GM19397 (cell line): ENCODE measurements around the gene CTDP1.
"Not testable (repeated sequence)": the region's sequence is repeated elsewhere in the genome, so short reads cannot be mapped to it uniquely, and the experiment has no call there.

Experiments
- ATAC-seq: cut with Tn5 transposase; IDR thresholded peaks from one replicate; pipeline ENCODE4 v1.9.1; 2021; ENCODE audit warnings: mild to moderate bottlenecking, moderate library complexity; ENCODE audit not compliant: unreplicated experiment

Gene CTDP1

GRCh38 chr18:79720359-79720733, 40.7 kb downstream of the CTDP1 start:
- ATAC-seq = no peak

- ATAC-seq = no peak
Measured at GRCh38 chr18:79723036-79723435, 43.4 kb downstream of the CTDP1 start.

- no peak for ATAC-seq
Measured at GRCh38 chr18:79723628-79724027, 44.0 kb downstream of the CTDP1 start.

- ATAC-seq = no peak
Measured at GRCh38 chr18:79724299-79725080, 44.9 kb downstream of the CTDP1 start.

- no peak for ATAC-seq
Measured at GRCh38 chr18:79725486-79725885, 45.9 kb downstream of the CTDP1 start.

GRCh38 chr18:79726721-79727120, 47.1 kb downstream of the CTDP1 start:
- no peak for ATAC-seq

- no peak for ATAC-seq
Measured at GRCh38 chr18:79727211-79727610, 47.6 kb downstream of the CTDP1 start.

GRCh38 chr18:79728931-79729586, 49.5 kb downstream of the CTDP1 start:
- ATAC-seq = no peak

GRCh38 chr18:79729611-79730010, 50.0 kb downstream of the CTDP1 start:
- no peak for ATAC-seq

- no peak for ATAC-seq
Measured at GRCh38 chr18:79730804-79731203, 51.2 kb downstream of the CTDP1 start.

- not testable (repeated sequence) for ATAC-seq
Measured at GRCh38 chr18:79731881-79732720, 52.5 kb downstream of the CTDP1 start.

GRCh38 chr18:79732721-79733025, 53.1 kb downstream of the CTDP1 start:
- ATAC-seq = no peak

- no peak for ATAC-seq
Measured at GRCh38 chr18:79733135-79733701, 53.6 kb downstream of the CTDP1 start.

GRCh38 chr18:79733986-79734770, 54.6 kb downstream of the CTDP1 start:
- ATAC-seq = no peak

- ATAC-seq = no peak
Measured at GRCh38 chr18:79735071-79735980, 55.7 kb downstream of the CTDP1 start.

GRCh38 chr18:79736230-79736629, 56.6 kb downstream of the CTDP1 start:
- ATAC-seq = no peak

- no peak for ATAC-seq
Measured at GRCh38 chr18:79736846-79737245, 57.2 kb downstream of the CTDP1 start.

GRCh38 chr18:79737426-79737825, 57.8 kb downstream of the CTDP1 start:
- no peak for ATAC-seq

- no peak for ATAC-seq
Measured at GRCh38 chr18:79738041-79738461, 58.4 kb downstream of the CTDP1 start.
